D341Med (cell line): ENCODE data around the gene LMCD1.

Source experiments
- DNase-seq: peaks from one replicate; pipeline ENCODE4 v3.0.0; 2012; ENCODE audit warnings: low spot score

LMCD1 gene

GRCh38 chr3:8501371-8502131 is at the start of gene LMCD1:
LMCD1 (plus strand) TSS chr3:8501823; CDS start chr3:8501939, 116 bp downstream.
- DNase-seq = peak; percentile 96

- no peak for DNase-seq
These were observed 49.5 kb upstream of the LMCD1 start for GRCh38 chr3:8452112-8452511.

GRCh38 chr3:8453153-8453552 is 48.5 kb upstream of the LMCD1 start:
- DNase-seq = no peak

GRCh38 chr3:8455526-8456411 is 45.9 kb upstream of the LMCD1 start:
- DNase-seq = no peak

- no peak for DNase-seq
These were observed 45.2 kb upstream of the LMCD1 start for GRCh38 chr3:8456412-8456811.

- no peak for DNase-seq
These were observed 44.6 kb upstream of the LMCD1 start for GRCh38 chr3:8457039-8457438.

GRCh38 chr3:8458238-8458661 is 43.4 kb upstream of the LMCD1 start:
- no peak for DNase-seq

GRCh38 chr3:8458711-8459110 is 42.9 kb upstream of the LMCD1 start:
- DNase-seq = no peak

GRCh38 chr3:8460050-8460708 is 41.4 kb upstream of the LMCD1 start:
- no peak for DNase-seq

- no peak for DNase-seq
These were observed 40.7 kb upstream of the LMCD1 start for GRCh38 chr3:8460815-8461456.

GRCh38 chr3:8464668-8465067 is 37.0 kb upstream of the LMCD1 start:
- no peak for DNase-seq

- no peak for DNase-seq
These were observed 35.1 kb upstream of the LMCD1 start for GRCh38 chr3:8466526-8466925.

GRCh38 chr3:8470801-8471200 is 30.8 kb upstream of the LMCD1 start:
- DNase-seq = no peak

- DNase-seq = no peak
These were observed 29.1 kb upstream of the LMCD1 start for GRCh38 chr3:8472549-8472948.

- DNase-seq = no peak
These were observed 28.6 kb upstream of the LMCD1 start for GRCh38 chr3:8473029-8473428.

- no peak for DNase-seq
These were observed 27.6 kb upstream of the LMCD1 start for GRCh38 chr3:8473990-8474389.

- DNase-seq = no peak
These were observed 26.6 kb upstream of the LMCD1 start for GRCh38 chr3:8474991-8475390.

- no peak for DNase-seq
These were observed 20.9 kb upstream of the LMCD1 start for GRCh38 chr3:8480699-8481098.

- DNase-seq = no peak
These were observed 20.2 kb upstream of the LMCD1 start for GRCh38 chr3:8481380-8481779.

GRCh38 chr3:8482263-8482662 is 19.4 kb upstream of the LMCD1 start:
- DNase-seq = no peak

- DNase-seq = no peak
These were observed 18.5 kb upstream of the LMCD1 start for GRCh38 chr3:8482960-8483665.
